ENCODE measurements around the gene VIP. TPM values are rescaled to one million over a fixed set of nuclear protein-coding genes. Genes with fewer than 3 reads are reported as not detected.

The VIP gene
- total and polyA plus RNA-seq, 4 donors, result 0.38 to 1.5 (median 0.78) TPM; not detected in 1

- 65 to 94% methylated on average over 4 of the region's 4 CpGs for WGBS, 2 donors
These were observed 24.3 kb upstream of the VIP start for GRCh38 chr6:152726313-152726712.

GRCh38 chr6:152727507-152727906 lies 23.1 kb upstream of the VIP start:
- peaks cover 2% of the 10 kb centered on the region for H3K9me3 ChIP-seq (ENCODE audit: control insufficient read depth, low read length)
- WGBS, 2 donors, result 87 to 96% methylated on average over 3 of the region's 3 CpGs
- DNase-seq (no peak), ATAC-seq (ENCODE audit: low FRiP score) (no peak)
- intact Hi-C loops (cut with DNase I), result no loop called here
- no peak overlapping the region for H3K27ac ChIP-seq (ENCODE audit: low read depth in 1 of 2, low read length in 2 of 2)
- no peak overlapping the region for H3K4me3 ChIP-seq (ENCODE audit: low read length in 2 of 2)
- H3K36me3 ChIP-seq (ENCODE audit: control insufficient read depth in 1 of 2, insufficient read depth in 2 of 2, low read length in 1 of 2), result no peaks in the 10 kb centered on the region
- no peaks in the 10 kb centered on the region for H3K27me3 ChIP-seq (ENCODE audit: control insufficient read depth in 1 of 2, insufficient read depth in 2 of 2, low read length in 1 of 2)
- H3K4me1 ChIP-seq (ENCODE audit: control insufficient read depth in 1 of 2, insufficient read depth in 2 of 2, low read length in 2 of 2), result no peaks in the 10 kb centered on the region

More at GRCh38 chr6:152726313-152726712, 24.3 kb upstream of the VIP start:
- Histone ChIP-seq H3K27ac (ENCODE audit: low read depth in 1 of 2, low read length in 2 of 2) (no peak overlapping the region), H3K27me3 (ENCODE audit: control insufficient read depth in 1 of 2, insufficient read depth in 2 of 2, low read length in 1 of 2) (no peaks in the 10 kb centered on the region), H3K4me3 (ENCODE audit: low read length in 2 of 2) (no peak overlapping the region), H3K4me1 (ENCODE audit: control insufficient read depth in 1 of 2, insufficient read depth in 2 of 2, low read length in 2 of 2) (no peaks in the 10 kb centered on the region), H3K36me3 (ENCODE audit: control insufficient read depth in 1 of 2, insufficient read depth in 2 of 2, low read length in 1 of 2) (no peaks in the 10 kb centered on the region), H3K9me3 (ENCODE audit: control insufficient read depth, low read length) (peaks cover 2% of the 10 kb centered on the region)
- no peak for ATAC-seq (ENCODE audit: low FRiP score)
- intact Hi-C loops (cut with DNase I), result no loop called here
- no peak for DNase-seq

- H3K27me3 ChIP-seq (ENCODE audit: control insufficient read depth in 1 of 2, insufficient read depth in 2 of 2, low read length in 1 of 2), result no peaks in the 10 kb centered on the region
- H3K4me1 ChIP-seq (ENCODE audit: control insufficient read depth in 1 of 2, insufficient read depth in 2 of 2, low read length in 2 of 2), result no peaks in the 10 kb centered on the region
- WGBS, 2 donors, result 68 to 79% methylated on average over 2 of the region's 2 CpGs
- ATAC-seq (ENCODE audit: low FRiP score) (no peak), DNase-seq (no peak)
- H3K9me3 ChIP-seq (ENCODE audit: control insufficient read depth, low read length), result peaks cover 2% of the 10 kb centered on the region
- H3K36me3 ChIP-seq (ENCODE audit: control insufficient read depth in 1 of 2, insufficient read depth in 2 of 2, low read length in 1 of 2), result no peaks in the 10 kb centered on the region
- intact Hi-C loops (cut with DNase I), result no loop called here
- H3K4me3 ChIP-seq (ENCODE audit: low read length in 2 of 2), result no peak overlapping the region
- no peak overlapping the region for H3K27ac ChIP-seq (ENCODE audit: low read depth in 1 of 2, low read length in 2 of 2)
These were observed 16.0 kb upstream of the VIP start for GRCh38 chr6:152734630-152735029.

- DNase-seq (no peak), ATAC-seq (ENCODE audit: low FRiP score) (no peak)
- H3K9me3 ChIP-seq (ENCODE audit: control insufficient read depth, low read length), result peaks cover 2% of the 10 kb centered on the region
- H3K4me3 ChIP-seq (ENCODE audit: low read length in 2 of 2), result no peak overlapping the region
- no peaks in the 10 kb centered on the region for H3K4me1 ChIP-seq (ENCODE audit: control insufficient read depth in 1 of 2, insufficient read depth in 2 of 2, low read length in 2 of 2)
- no peaks in the 10 kb centered on the region for H3K36me3 ChIP-seq (ENCODE audit: control insufficient read depth in 1 of 2, insufficient read depth in 2 of 2, low read length in 1 of 2)
- intact Hi-C loops (cut with DNase I), result no loop called here
- 66 to 69% methylated on average over 2 of the region's 2 CpGs for WGBS, 2 donors
- H3K27ac ChIP-seq (ENCODE audit: low read depth in 1 of 2, low read length in 2 of 2), result no peak overlapping the region
- H3K27me3 ChIP-seq (ENCODE audit: control insufficient read depth in 1 of 2, insufficient read depth in 2 of 2, low read length in 1 of 2), result no peaks in the 10 kb centered on the region
These were observed 13.8 kb upstream of the VIP start for GRCh38 chr6:152736687-152737273.

GRCh38 chr6:152745509-152746171 lies 5.0 kb upstream of the VIP start:
- no peak for DNase-seq
- Histone ChIP-seq H3K4me3 (ENCODE audit: low read length in 2 of 2) (no peak overlapping the region), H3K36me3 (ENCODE audit: control insufficient read depth in 1 of 2, insufficient read depth in 2 of 2, low read length in 1 of 2) (no peaks in the 10 kb centered on the region), H3K27ac (ENCODE audit: low read depth in 1 of 2, low read length in 2 of 2) (no peak overlapping the region), H3K27me3 (ENCODE audit: control insufficient read depth in 1 of 2, insufficient read depth in 2 of 2, low read length in 1 of 2) (no peaks in the 10 kb centered on the region), H3K4me1 (ENCODE audit: control insufficient read depth in 1 of 2, insufficient read depth in 2 of 2, low read length in 2 of 2) (no peaks in the 10 kb centered on the region), H3K9me3 (ENCODE audit: control insufficient read depth, low read length) (no peaks in the 10 kb centered on the region)
- intact Hi-C loops (cut with DNase I), result no loop called here
- WGBS, 2 donors, result 71 to 83% methylated on average over 4 of the region's 4 CpGs
- ATAC-seq (ENCODE audit: low FRiP score), result no peak

GRCh38 chr6:152746172-152746553 lies 4.4 kb upstream of the VIP start:
- intact Hi-C loops (cut with DNase I), result no loop called here
- 50 to 61% methylated on average over 2 of the region's 2 CpGs for WGBS, 2 donors
- H3K27me3 ChIP-seq (ENCODE audit: control insufficient read depth in 1 of 2, insufficient read depth in 2 of 2, low read length in 1 of 2), result no peaks in the 10 kb centered on the region

GRCh38 chr6:152748843-152749242 lies 1.8 kb upstream of the VIP start:
- Histone ChIP-seq H3K27ac (ENCODE audit: low read depth in 1 of 2, low read length in 2 of 2) (no peak overlapping the region), H3K27me3 (ENCODE audit: control insufficient read depth in 1 of 2, insufficient read depth in 2 of 2, low read length in 1 of 2) (peaks cover 0 to 1% of the 10 kb centered on the region in 2 donors), H3K36me3 (ENCODE audit: control insufficient read depth in 1 of 2, insufficient read depth in 2 of 2, low read length in 1 of 2) (no peaks in the 10 kb centered on the region), H3K4me3 (ENCODE audit: low read length in 2 of 2) (no peak overlapping the region), H3K4me1 (ENCODE audit: control insufficient read depth in 1 of 2, insufficient read depth in 2 of 2, low read length in 2 of 2) (no peaks in the 10 kb centered on the region), H3K9me3 (ENCODE audit: control insufficient read depth, low read length) (no peaks in the 10 kb centered on the region)
- 25 to 29% methylated on average over 1 of the region's 1 CpG for WGBS, 2 donors
- intact Hi-C loops (cut with DNase I), result no loop called here
- DNase-seq (no peak), ATAC-seq (ENCODE audit: low FRiP score) (no peak)

More at GRCh38 chr6:152746172-152746553, 4.4 kb upstream of the VIP start:
- Histone ChIP-seq H3K9me3 (ENCODE audit: control insufficient read depth, low read length) (no peaks in the 10 kb centered on the region), H3K27ac (ENCODE audit: low read depth in 1 of 2, low read length in 2 of 2) (no peak overlapping the region), H3K4me1 (ENCODE audit: control insufficient read depth in 1 of 2, insufficient read depth in 2 of 2, low read length in 2 of 2) (no peaks in the 10 kb centered on the region), H3K4me3 (ENCODE audit: low read length in 2 of 2) (no peak overlapping the region), H3K36me3 (ENCODE audit: control insufficient read depth in 1 of 2, insufficient read depth in 2 of 2, low read length in 1 of 2) (no peaks in the 10 kb centered on the region)
- ATAC-seq (ENCODE audit: low FRiP score) (no peak), DNase-seq (no peak)

GRCh38 chr6:152749336-152749735 lies 1.3 kb upstream of the VIP start:
- H3K9me3 ChIP-seq (ENCODE audit: control insufficient read depth, low read length), result no peaks in the 10 kb centered on the region
- H3K27ac ChIP-seq (ENCODE audit: low read depth in 1 of 2, low read length in 2 of 2), result no peak overlapping the region
- peaks cover 0 to 1% of the 10 kb centered on the region in 2 donors for H3K27me3 ChIP-seq (ENCODE audit: control insufficient read depth in 1 of 2, insufficient read depth in 2 of 2, low read length in 1 of 2)
- ATAC-seq (ENCODE audit: low FRiP score) (no peak), DNase-seq (no peak)
- WGBS, 2 donors, result 46 to 49% methylated on average over 1 of the region's 1 CpG
- no peak overlapping the region for H3K4me3 ChIP-seq (ENCODE audit: low read length in 2 of 2)
- intact Hi-C loops (cut with DNase I), result no loop called here
- H3K36me3 ChIP-seq (ENCODE audit: control insufficient read depth in 1 of 2, insufficient read depth in 2 of 2, low read length in 1 of 2), result no peaks in the 10 kb centered on the region
- no peaks in the 10 kb centered on the region for H3K4me1 ChIP-seq (ENCODE audit: control insufficient read depth in 1 of 2, insufficient read depth in 2 of 2, low read length in 2 of 2)

GRCh38 chr6:152765331-152765730 lies 14.7 kb downstream of the VIP start:
- Histone ChIP-seq H3K36me3 (ENCODE audit: control insufficient read depth in 1 of 2, insufficient read depth in 2 of 2, low read length in 1 of 2) (no peaks in the 10 kb centered on the region), H3K27me3 (ENCODE audit: control insufficient read depth in 1 of 2, insufficient read depth in 2 of 2, low read length in 1 of 2) (no peaks in the 10 kb centered on the region), H3K4me3 (ENCODE audit: low read length in 2 of 2) (no peak overlapping the region), H3K9me3 (ENCODE audit: control insufficient read depth, low read length) (peaks cover 1% of the 10 kb centered on the region), H3K27ac (ENCODE audit: low read depth in 1 of 2, low read length in 2 of 2) (no peak overlapping the region), H3K4me1 (ENCODE audit: control insufficient read depth in 1 of 2, insufficient read depth in 2 of 2, low read length in 2 of 2) (no peaks in the 10 kb centered on the region)
- WGBS, 2 donors, result 74 to 82% methylated on average over 3 of the region's 3 CpGs
- DNase-seq (no peak), ATAC-seq (ENCODE audit: low FRiP score) (no peak)
- intact Hi-C loops (cut with DNase I), result no loop called here
